Skin of body (tissue), 2 donors: ENCODE data around the gene MYOZ2. TPM values are rescaled to one million over a fixed set of nuclear protein-coding genes. Genes with fewer than 3 reads are reported as not detected.

Experiments
- DNase-seq: peaks from one replicate; lab custom pipeline; 2025; lab: John Stamatoyannopoulos, UW
- total RNA-seq: library from RNA; depleted of rRNA; stranded (reverse); fragments of >200 nt; gene quantifications from one replicate; pipeline ENCODE4 v1.2.3, GENCODE V29; 2014

The MYOZ2 gene
- 21.2 TPM for total RNA-seq

GRCh38 chr4:119135721-119136121, at the start of gene MYOZ2:
MYOZ2 (plus strand) TSS chr4:119135832; CDS start chr4:119136526, 694 bp downstream.
- DNase-seq: no peak

GRCh38 chr4:119087121-119087520, 48.5 kb upstream of the MYOZ2 start:
- no peak for DNase-seq

- DNase-seq: no peak
Observed at GRCh38 chr4:119087656-119088055, 48.0 kb upstream of the MYOZ2 start.

GRCh38 chr4:119093042-119093827, 42.4 kb upstream of the MYOZ2 start:
- DNase-seq: no peak

GRCh38 chr4:119097282-119097900, 38.2 kb upstream of the MYOZ2 start:
- DNase-seq: no peak

- DNase-seq: no peak
Observed at GRCh38 chr4:119098306-119098705, 37.3 kb upstream of the MYOZ2 start.

GRCh38 chr4:119099227-119099810, 36.3 kb upstream of the MYOZ2 start:
- DNase-seq: peak; percentile 39

GRCh38 chr4:119100655-119101054, 35.0 kb upstream of the MYOZ2 start:
- DNase-seq: no peak

- peak; percentile 46 for DNase-seq
Observed at GRCh38 chr4:119103263-119103662, 32.4 kb upstream of the MYOZ2 start.

GRCh38 chr4:119104644-119105273, 30.9 kb upstream of the MYOZ2 start:
- no peak for DNase-seq

GRCh38 chr4:119105605-119106004, 30.0 kb upstream of the MYOZ2 start:
- no peak for DNase-seq

GRCh38 chr4:119106036-119107000, 29.3 kb upstream of the MYOZ2 start:
- DNase-seq: no peak

GRCh38 chr4:119110121-119110520, 25.5 kb upstream of the MYOZ2 start:
- no peak for DNase-seq

GRCh38 chr4:119111296-119111695, 24.3 kb upstream of the MYOZ2 start:
- no peak for DNase-seq

- no peak for DNase-seq
Observed at GRCh38 chr4:119113033-119113655, 22.5 kb upstream of the MYOZ2 start.

- no peak for DNase-seq
Observed at GRCh38 chr4:119116021-119116420, 19.6 kb upstream of the MYOZ2 start.

- peak; percentile 36 for DNase-seq
Observed at GRCh38 chr4:119116925-119117900, 18.4 kb upstream of the MYOZ2 start.

GRCh38 chr4:119118397-119118796, 17.2 kb upstream of the MYOZ2 start:
- DNase-seq: no peak

- no peak for DNase-seq
Observed at GRCh38 chr4:119124352-119124751, 11.3 kb upstream of the MYOZ2 start.
